HL-60 (cell line): ENCODE measurements around the gene GLP1R.

Experiments
- TF ChIP-seq, protein P1 (sequence below): IDR thresholded peaks from 2 replicates; pipeline ENCODE4 v1.6.1; 2012; ENCODE audit warnings: low read depth; ENCODE audit not compliant: insufficient replicate concordance
- TF ChIP-seq, protein P2 (sequence below): IDR thresholded peaks from one replicate; pipeline ENCODE4 v1.5.1; 2011; ENCODE audit warnings: low read length, control low read depth, inconsistent platforms; ENCODE audit not compliant: insufficient read depth

DNA sequence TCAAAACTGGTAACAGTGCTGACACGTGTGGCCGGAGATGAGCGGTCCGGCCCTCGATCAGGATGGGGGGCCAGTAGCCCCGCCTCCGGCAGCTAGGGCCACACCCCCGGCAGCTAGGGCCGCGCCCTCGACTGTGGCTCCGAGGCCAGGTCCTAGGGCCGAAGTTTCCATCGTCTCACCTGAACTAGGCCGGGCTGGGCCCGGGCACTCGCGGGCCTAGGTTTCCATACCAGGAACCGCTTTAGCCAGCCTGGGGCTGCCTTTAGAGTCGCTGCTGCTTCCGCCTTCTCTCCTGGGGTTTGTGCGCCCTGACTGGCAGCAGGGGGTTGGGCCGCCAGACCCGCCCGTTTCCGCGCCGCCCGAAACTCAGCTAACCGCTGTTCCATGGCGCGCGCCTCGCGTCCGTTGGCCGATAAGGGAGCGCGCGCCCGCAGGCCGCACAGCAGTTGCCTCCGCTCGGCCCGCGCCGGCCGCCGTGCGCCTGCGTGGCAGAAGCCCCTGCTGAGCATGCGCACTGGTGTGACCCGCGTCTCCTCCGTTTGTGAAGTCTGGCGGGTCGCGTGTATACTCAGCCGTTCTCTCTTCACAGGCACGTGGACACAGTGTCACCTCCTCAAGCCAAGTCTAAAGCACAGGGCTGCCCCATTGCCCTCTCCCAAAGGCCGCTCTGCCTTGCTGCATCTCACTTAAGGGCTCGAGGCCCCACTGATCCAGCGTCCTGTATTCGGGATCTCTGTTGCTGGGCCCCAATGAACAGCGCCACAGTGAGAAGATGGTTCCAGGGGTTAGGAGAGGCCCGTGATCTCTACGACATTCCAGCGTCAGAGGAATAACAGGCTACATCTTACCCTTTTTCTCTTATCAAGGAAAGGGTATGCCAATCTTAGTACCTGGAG is 66.4 kb downstream of the GLP1R start, which contains the start of gene SAYSD1:
- TF ChIP-seq, protein P1, sequence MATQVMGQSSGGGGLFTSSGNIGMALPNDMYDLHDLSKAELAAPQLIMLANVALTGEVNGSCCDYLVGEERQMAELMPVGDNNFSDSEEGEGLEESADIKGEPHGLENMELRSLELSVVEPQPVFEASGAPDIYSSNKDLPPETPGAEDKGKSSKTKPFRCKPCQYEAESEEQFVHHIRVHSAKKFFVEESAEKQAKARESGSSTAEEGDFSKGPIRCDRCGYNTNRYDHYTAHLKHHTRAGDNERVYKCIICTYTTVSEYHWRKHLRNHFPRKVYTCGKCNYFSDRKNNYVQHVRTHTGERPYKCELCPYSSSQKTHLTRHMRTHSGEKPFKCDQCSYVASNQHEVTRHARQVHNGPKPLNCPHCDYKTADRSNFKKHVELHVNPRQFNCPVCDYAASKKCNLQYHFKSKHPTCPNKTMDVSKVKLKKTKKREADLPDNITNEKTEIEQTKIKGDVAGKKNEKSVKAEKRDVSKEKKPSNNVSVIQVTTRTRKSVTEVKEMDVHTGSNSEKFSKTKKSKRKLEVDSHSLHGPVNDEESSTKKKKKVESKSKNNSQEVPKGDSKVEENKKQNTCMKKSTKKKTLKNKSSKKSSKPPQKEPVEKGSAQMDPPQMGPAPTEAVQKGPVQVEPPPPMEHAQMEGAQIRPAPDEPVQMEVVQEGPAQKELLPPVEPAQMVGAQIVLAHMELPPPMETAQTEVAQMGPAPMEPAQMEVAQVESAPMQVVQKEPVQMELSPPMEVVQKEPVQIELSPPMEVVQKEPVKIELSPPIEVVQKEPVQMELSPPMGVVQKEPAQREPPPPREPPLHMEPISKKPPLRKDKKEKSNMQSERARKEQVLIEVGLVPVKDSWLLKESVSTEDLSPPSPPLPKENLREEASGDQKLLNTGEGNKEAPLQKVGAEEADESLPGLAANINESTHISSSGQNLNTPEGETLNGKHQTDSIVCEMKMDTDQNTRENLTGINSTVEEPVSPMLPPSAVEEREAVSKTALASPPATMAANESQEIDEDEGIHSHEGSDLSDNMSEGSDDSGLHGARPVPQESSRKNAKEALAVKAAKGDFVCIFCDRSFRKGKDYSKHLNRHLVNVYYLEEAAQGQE: no peak
- TF ChIP-seq, protein P2, sequence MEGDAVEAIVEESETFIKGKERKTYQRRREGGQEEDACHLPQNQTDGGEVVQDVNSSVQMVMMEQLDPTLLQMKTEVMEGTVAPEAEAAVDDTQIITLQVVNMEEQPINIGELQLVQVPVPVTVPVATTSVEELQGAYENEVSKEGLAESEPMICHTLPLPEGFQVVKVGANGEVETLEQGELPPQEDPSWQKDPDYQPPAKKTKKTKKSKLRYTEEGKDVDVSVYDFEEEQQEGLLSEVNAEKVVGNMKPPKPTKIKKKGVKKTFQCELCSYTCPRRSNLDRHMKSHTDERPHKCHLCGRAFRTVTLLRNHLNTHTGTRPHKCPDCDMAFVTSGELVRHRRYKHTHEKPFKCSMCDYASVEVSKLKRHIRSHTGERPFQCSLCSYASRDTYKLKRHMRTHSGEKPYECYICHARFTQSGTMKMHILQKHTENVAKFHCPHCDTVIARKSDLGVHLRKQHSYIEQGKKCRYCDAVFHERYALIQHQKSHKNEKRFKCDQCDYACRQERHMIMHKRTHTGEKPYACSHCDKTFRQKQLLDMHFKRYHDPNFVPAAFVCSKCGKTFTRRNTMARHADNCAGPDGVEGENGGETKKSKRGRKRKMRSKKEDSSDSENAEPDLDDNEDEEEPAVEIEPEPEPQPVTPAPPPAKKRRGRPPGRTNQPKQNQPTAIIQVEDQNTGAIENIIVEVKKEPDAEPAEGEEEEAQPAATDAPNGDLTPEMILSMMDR: no peak
